ENCODE measurements around the gene GJB2. TPM values are rescaled to one million over a fixed set of nuclear protein-coding genes. Genes with fewer than 3 reads are reported as not detected.

The GJB2 gene
- under 1 TPM in 1 of 2 donors, not detected in 1; 0.20 TPM for total RNA-seq

DNA sequence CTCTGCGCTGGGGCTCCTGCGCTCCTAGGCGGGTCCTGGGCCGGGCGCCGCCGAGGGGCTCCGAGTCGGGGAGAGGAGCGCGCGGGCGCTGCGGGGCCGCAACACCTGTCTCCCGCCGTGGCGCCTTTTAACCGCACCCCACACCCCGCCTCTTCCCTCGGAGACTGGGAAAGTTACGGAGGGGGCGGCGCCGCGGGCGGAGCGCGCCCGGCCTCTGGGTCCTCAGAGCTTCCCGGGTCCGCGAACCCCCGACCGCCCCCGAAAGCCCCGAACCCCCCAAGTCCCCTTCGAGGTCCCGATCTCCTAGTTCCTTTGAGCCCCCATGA, at the start of gene GJB2:
Gene GJB2 (minus strand): TSS at position 103 of the 326 bp plus-strand sequence. CDS start 3,357 bp downstream, outside the sequence.
- peaks cover 0 to 30% of the 10 kb centered on the region in 2 donors for H3K4me1 ChIP-seq
- no peak for TF ChIP-seq CTCF (IDR thresholded peaks at IDR 0.05)
- H3K27ac ChIP-seq, result no peak within 1 kb of the TSS
- no peaks in the 10 kb centered on the region for H3K36me3 ChIP-seq
- no peaks in the 10 kb centered on the region for H3K9me3 ChIP-seq
- peak within 1 kb of the TSS; percentile 44 to 64 for H3K4me3 ChIP-seq
- peaks cover 5 to 24% of the 10 kb centered on the region in 2 donors for H3K27me3 ChIP-seq
- DNase-seq (ENCODE audit: low spot score), result no peak

DNA sequence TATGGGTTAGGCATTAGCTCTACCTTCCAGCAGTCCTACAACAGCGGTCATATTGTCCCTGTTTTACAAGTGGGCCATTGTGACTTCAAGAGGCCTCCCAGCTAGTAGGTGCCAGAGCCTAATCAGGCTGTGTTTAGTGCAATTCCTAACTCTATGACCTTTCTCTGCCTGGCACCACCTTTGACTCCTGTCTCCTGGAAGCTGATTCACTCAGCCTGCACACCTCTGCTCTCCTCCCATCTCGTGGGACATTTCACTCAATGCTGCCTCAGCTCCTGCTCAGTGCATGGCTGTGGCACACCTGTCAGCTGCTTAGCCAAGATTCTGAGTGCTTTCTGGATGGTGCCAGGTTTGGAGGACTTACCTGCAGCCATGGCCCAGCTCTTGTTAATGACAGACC, 48.9 kb upstream of the GJB2 start:
- no peaks in the 10 kb centered on the region for H3K4me1 ChIP-seq
- H3K36me3 ChIP-seq, result no peaks in the 10 kb centered on the region
- H3K4me3 ChIP-seq, result no peak overlapping the region
- DNase-seq (ENCODE audit: low spot score), result no peak
- H3K27ac ChIP-seq, result no peak overlapping the region
- H3K27me3 ChIP-seq, result no peaks in the 10 kb centered on the region
- no peak for TF ChIP-seq CTCF (IDR thresholded peaks at IDR 0.05)
- no peaks in the 10 kb centered on the region for H3K9me3 ChIP-seq

DNA sequence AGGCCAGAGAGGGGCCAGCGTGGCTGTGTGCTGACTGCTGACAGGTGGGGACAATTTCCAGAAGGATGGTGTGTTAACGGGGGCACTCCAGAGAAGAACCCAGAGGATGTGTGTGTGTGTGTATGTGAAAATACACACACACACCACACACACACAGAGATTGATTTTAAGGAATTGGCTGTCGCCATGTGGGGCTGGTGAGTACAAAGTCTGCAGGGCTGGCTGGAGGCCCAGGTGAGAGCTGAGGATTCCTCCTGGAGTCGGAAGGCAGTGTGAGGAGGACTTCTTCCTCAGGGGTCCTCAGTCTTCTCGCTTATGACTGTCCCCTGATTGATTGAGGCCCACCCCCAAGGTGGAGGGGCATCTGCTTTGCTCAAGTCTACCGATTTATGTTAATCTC, 47.0 kb upstream of the GJB2 start:
- no peak for TF ChIP-seq CTCF (IDR thresholded peaks at IDR 0.05)
- Histone ChIP-seq H3K27ac (no peak overlapping the region), H3K4me3 (no peak overlapping the region), H3K9me3 (no peaks in the 10 kb centered on the region), H3K4me1 (no peaks in the 10 kb centered on the region), H3K36me3 (no peaks in the 10 kb centered on the region), H3K27me3 (no peaks in the 10 kb centered on the region)
- no peak for DNase-seq (ENCODE audit: low spot score)

DNA sequence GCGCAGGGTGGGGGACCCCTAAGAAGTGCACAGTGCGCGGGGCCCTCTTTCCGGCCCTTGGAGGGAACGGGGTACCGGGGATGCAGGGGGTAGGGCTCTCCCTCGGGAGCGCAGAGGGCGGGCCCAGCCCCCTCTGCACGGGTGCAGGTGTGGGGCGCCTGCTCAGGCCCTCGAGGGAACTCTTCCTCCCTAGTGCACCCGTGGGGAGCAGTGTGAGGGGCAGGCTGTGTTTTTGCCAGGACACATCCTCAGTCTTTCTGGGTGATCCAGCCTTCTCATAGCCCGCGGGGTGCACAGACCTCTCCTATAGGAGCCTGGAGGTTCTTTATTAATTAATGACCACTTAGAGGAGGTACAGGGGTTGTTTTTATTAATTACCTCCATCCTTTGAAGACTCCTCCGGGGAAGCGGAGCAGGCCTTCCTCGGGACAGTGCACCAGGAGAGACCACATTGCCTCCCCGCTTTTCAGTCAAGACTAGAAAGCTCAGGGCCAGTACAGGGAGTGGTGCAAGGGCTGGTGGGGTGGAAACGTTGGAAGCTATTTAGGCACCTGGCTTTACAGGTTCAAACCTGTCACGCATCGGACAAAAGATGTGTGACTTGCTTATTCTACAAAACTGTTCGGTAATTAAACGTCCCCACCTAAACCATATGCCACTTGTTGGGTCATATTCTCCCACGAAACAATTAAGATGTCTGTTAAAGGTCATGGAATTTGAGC, 40.0 kb upstream of the GJB2 start:
- no peak overlapping the region for H3K27ac ChIP-seq
- no peak for TF ChIP-seq CTCF (IDR thresholded peaks at IDR 0.05)
- no peaks in the 10 kb centered on the region for H3K36me3 ChIP-seq
- H3K4me1 ChIP-seq, result peaks cover 0 to 15% of the 10 kb centered on the region in 2 donors
- DNase-seq (ENCODE audit: low spot score), result no peak
- peaks cover 8 to 13% of the 10 kb centered on the region in 2 donors for H3K27me3 ChIP-seq
- H3K4me3 ChIP-seq, result peak overlapping the region; percentile 3 to 43
- H3K9me3 ChIP-seq, result no peaks in the 10 kb centered on the region

- Histone ChIP-seq H3K27ac (no peak within 1 kb of the TSS), H3K27me3 (peaks cover 8 to 13% of the 10 kb centered on the region in 2 donors), H3K4me3 (peak within 1 kb of the TSS; percentile 3 to 43), H3K4me1 (peaks cover 0 to 15% of the 10 kb centered on the region in 2 donors), H3K9me3 (no peaks in the 10 kb centered on the region), H3K36me3 (no peaks in the 10 kb centered on the region)
- no peak for DNase-seq (ENCODE audit: low spot score)
- TF ChIP-seq CTCF (IDR thresholded peaks at IDR 0.05), result no peak
These were observed 39.3 kb upstream of the GJB2 start, which contains the start of gene GJB6 for GRCh38 chr13:20231839-20232555. GJB6 (minus strand) TSS chr13:20232319; CDS start chr13:20223480, 8,839 bp downstream.
